Mucosa of descending colon (tissue), 3 donors: Measurements from ENCODE around the gene FBN2. TPM values are rescaled to one million over a fixed set of nuclear protein-coding genes. Genes with fewer than 3 reads are reported as not detected.

Experiments used
- ATAC-seq: fragments of 200-7000 bp; cut with Tn5 transposase; one replicate; pipeline ENCODE4 v1.9.1; 2020; ENCODE audit warnings: mild to moderate bottlenecking, moderate library complexity
- DNase-seq, 3 donors: peaks; one replicate each; pipeline ENCODE4 v3.0.0-alpha.2; 2020
- H3K36me3 ChIP-seq: fragments of 200-600 bp; one replicate; pipeline ENCODE4 v1.8.0; 2021; ENCODE audit warnings: low read depth, mild to moderate bottlenecking
- H3K4me1 ChIP-seq: fragments of 200-600 bp; one replicate; pipeline ENCODE4 v1.8.0; 2021; ENCODE audit warnings: low read depth, mild to moderate bottlenecking
- H3K4me3 ChIP-seq: fragments of 200-600 bp; one replicate; pipeline ENCODE4 v1.8.0; 2021; ENCODE audit warnings: mild to moderate bottlenecking
- H3K9me3 ChIP-seq: fragments of 200-600 bp; one replicate; pipeline ENCODE4 v1.8.0; 2021; ENCODE audit warnings: mild to moderate bottlenecking
- intact Hi-C, 2 donors: fragments of 100-400 bp; cut with DNase I in 1 of 2; cut with micrococcal nuclease in 1 of 2; formaldehyde crosslinking; loops; one replicate each; pipeline versions ENCODE4 v1.11.0 to v1.11.1; 2022; cut with DNase I, micrococcal nuclease
- total RNA-seq, 3 donors: library from RNA; stranded (reverse); fragmentation: NEBNext Ultra II Directional in 2 of 3; extraction: Animal tissue kit (Norgen Biotek cat#: 25700) in 2 of 3; gene quantifications; one replicate each; pipeline versions ENCODE4 v1.2.1 to v1.2.4, GENCODE V29; 2021 to 2023
- TF ChIP-seq, protein P1 (sequence below): fragments of 200-600 bp; IDR thresholded peaks from one replicate; pipeline ENCODE4 v1.8.0; 2022; ENCODE audit warnings: antibody characterized with exemption, mild to moderate bottlenecking
- donor health status: DM: no; HTN: no; CAD: no; lungs with moderate emphysema.
- donor health status: DM: no; HTN: no; CAD: no.
- donor health status: DM: no; HTN: yes; CAD: no.

The FBN2 gene
- total RNA-seq, 3 donors from 2014 or later = 1.0 to 5.8 (median 1.6) TPM

DNA sequence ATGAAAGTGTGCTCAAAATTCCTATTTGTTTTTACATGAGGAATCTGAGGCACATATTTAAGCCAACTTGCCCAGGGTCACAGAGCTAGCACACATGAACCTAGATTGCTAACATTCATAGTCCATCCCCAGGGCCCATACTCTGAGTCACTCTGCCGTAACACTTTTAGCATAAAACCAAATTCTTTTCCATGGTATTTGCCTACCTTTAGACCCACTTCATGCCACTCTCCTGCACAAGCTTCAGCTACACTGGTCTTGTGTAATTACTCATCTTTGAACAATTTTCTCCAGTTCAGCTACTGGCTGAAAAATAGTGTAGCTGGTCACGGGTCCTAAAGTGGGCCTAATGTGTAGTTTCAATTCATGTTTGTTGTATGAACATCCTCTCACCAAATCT, 253.8 kb downstream of the FBN2 start:
- no peak for ATAC-seq

DNA sequence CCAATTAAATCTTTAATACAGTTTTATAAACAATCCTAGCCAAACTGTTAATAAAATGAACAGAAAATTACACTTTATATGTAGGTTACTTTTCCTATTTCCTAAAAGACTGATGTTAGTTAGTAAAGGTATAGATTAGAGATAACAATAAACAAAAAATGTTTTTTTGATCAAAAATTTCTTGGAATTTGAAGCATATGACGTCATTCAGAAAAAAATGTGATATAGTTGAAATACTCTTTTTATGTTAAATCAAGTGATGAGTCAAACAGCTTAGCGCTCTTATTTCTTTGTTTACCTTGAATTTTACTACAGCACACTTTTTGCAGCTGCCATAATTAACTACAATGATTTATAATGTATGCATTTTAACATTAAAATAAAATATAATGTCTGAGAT, 258.7 kb downstream of the FBN2 start:
- Histone ChIP-seq H3K4me1 (no peaks in the 10 kb centered on the region), H3K9me3 (no peaks in the 10 kb centered on the region), H3K4me3 (no peak overlapping the region), H3K36me3 (no peaks in the 10 kb centered on the region)
- DNase-seq = no peak
- TF ChIP-seq, protein P1, sequence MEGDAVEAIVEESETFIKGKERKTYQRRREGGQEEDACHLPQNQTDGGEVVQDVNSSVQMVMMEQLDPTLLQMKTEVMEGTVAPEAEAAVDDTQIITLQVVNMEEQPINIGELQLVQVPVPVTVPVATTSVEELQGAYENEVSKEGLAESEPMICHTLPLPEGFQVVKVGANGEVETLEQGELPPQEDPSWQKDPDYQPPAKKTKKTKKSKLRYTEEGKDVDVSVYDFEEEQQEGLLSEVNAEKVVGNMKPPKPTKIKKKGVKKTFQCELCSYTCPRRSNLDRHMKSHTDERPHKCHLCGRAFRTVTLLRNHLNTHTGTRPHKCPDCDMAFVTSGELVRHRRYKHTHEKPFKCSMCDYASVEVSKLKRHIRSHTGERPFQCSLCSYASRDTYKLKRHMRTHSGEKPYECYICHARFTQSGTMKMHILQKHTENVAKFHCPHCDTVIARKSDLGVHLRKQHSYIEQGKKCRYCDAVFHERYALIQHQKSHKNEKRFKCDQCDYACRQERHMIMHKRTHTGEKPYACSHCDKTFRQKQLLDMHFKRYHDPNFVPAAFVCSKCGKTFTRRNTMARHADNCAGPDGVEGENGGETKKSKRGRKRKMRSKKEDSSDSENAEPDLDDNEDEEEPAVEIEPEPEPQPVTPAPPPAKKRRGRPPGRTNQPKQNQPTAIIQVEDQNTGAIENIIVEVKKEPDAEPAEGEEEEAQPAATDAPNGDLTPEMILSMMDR = no peak
- no peak for ATAC-seq
- intact Hi-C loops = no loop called here

More for the DNA sequence above, 253.8 kb downstream of the FBN2 start:
- Histone ChIP-seq H3K4me3 (no peak overlapping the region), H3K4me1 (no peaks in the 10 kb centered on the region), H3K36me3 (no peaks in the 10 kb centered on the region), H3K9me3 (no peaks in the 10 kb centered on the region)
- TF ChIP-seq, protein P1 = no peak
- DNase-seq = no peak
- intact Hi-C loops = no loop called here

DNA sequence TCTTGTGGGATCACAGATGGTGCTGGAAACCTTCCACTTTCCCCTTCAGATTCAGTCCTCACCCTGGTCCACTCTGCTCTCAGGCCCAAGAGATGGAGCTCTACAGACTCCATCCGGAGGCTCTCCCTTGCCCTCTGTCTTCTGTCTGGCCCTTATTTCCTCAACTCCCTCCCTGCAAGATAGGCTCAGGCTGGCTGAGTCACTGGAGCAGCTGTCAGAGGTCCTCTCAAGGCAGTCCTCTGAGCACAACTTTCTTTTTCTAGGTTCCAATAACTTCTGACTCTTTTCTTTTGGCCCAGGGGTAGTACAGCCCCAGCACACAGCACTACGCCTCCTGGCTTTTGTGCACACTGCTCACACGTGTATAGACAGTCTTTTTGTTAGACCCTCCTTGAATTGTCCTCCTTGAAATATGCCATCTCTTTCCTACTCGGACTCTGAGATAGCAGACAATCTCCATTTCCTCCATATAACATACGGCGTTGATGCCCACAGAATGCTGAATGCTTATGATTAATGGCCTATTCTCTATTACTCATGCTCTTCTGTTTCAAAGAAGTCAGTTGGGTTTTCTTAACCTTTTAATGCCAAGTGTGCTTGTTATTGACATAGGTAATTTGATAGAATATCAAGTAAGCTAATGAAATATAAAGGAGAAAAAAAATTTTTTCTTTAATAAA, 261.4 kb downstream of the FBN2 start:
- ATAC-seq = no peak
- intact Hi-C loops = no loop called here
- DNase-seq = no peak
- Histone ChIP-seq H3K9me3 (no peaks in the 10 kb centered on the region), H3K36me3 (no peaks in the 10 kb centered on the region), H3K4me3 (no peak overlapping the region), H3K4me1 (no peaks in the 10 kb centered on the region)
- TF ChIP-seq, protein P1 = no peak

DNA sequence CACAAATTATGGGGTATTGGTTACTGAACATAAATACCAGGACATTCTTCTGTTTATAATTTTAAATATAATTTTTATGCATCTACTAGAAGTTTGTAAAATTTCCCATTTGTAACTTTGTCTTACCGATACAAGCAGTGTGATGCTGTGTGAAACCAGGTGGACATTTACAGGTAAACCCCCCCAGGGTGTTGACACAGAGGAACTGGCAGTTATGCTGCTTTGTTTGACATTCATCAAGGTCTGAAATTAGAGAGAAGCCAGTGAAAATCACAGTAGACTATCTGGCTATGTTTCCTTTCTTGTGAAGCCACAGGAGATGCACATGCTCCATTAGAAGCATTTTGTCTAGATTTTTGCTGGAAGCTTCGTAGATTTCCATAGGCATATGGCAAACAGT, 263.6 kb downstream of the FBN2 start:
- H3K4me3 ChIP-seq = no peak overlapping the region
- DNase-seq (no peak), ATAC-seq (no peak)
- no peaks in the 10 kb centered on the region for H3K9me3 ChIP-seq
- H3K36me3 ChIP-seq = no peaks in the 10 kb centered on the region
- TF ChIP-seq, protein P1 = no peak
- intact Hi-C loops = no loop called here
- no peaks in the 10 kb centered on the region for H3K4me1 ChIP-seq

DNA sequence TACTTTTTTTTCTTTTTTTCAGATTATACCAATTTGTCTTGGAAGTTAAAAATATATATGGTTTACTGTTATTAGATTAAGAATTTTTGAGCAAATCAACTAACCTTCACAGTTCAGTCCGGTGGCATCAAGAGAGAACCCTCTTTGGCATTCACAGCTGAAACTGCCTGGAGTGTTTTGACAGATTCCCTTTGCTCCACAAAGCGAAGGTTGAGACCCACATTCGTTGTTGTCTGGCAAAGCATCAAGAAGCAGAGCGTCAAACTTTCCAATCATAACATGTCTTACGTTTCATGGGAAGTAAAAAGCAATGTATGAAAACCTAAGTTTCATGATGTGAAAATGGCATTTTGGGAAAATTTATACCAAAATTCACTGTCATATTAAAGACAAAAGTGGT, 264.3 kb downstream of the FBN2 start:
- no peak for DNase-seq
- Histone ChIP-seq H3K4me3 (no peak overlapping the region), H3K4me1 (no peaks in the 10 kb centered on the region), H3K36me3 (no peaks in the 10 kb centered on the region), H3K9me3 (no peaks in the 10 kb centered on the region)
- ATAC-seq = no peak
- intact Hi-C loops = no loop called here
- TF ChIP-seq, protein P1 = no peak
